Adrenal gland (tissue), 5 donors: ENCODE data around the gene ROR2.

Experiments
- POLR2A ChIP-seq, 2 donors: fragments of 450-650 bp; IDR thresholded peaks; one replicate each; pipeline ENCODE4 v1.6.1; 2017; ENCODE audit warnings: antibody characterized with exemption in 2 of 2, mild to moderate bottlenecking in 2 of 2, moderate library complexity in 1 of 2
- TF ChIP-seq, protein P1 (sequence below), 6 experiments: fragments of 450-650 bp in 4 of 6; fragments of 200-600 bp in 2 of 6; sonication (generic) in 1 of 6; IDR thresholded peaks; 1 replicate in 5 of 6; 2 replicates in 1 of 6; pipeline versions ENCODE4 v1.5.1 to v1.8.0; 2016 to 2021; ENCODE audit warnings: antibody characterized with exemption in 6 of 6, mild to moderate bottlenecking in 2 of 6, moderate library complexity in 1 of 6
- donor health status: DM: no; HTN: no; CAD: no.

GRCh38 chr9:91750343-91750742 is 199.7 kb downstream of the ROR2 start:
- TF ChIP-seq, protein P1, sequence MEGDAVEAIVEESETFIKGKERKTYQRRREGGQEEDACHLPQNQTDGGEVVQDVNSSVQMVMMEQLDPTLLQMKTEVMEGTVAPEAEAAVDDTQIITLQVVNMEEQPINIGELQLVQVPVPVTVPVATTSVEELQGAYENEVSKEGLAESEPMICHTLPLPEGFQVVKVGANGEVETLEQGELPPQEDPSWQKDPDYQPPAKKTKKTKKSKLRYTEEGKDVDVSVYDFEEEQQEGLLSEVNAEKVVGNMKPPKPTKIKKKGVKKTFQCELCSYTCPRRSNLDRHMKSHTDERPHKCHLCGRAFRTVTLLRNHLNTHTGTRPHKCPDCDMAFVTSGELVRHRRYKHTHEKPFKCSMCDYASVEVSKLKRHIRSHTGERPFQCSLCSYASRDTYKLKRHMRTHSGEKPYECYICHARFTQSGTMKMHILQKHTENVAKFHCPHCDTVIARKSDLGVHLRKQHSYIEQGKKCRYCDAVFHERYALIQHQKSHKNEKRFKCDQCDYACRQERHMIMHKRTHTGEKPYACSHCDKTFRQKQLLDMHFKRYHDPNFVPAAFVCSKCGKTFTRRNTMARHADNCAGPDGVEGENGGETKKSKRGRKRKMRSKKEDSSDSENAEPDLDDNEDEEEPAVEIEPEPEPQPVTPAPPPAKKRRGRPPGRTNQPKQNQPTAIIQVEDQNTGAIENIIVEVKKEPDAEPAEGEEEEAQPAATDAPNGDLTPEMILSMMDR (IDR thresholded peaks at IDR 0.05): no peak
- TF ChIP-seq POLR2A (IDR thresholded peaks at IDR 0.05): no peak
